22Rv1 (cell line): Measurements from ENCODE around the gene SCMH1.

Experiments used
- CTCF ChIP-seq: fragments of 450-650 bp; IDR thresholded peaks from 2 replicates; pipeline ENCODE4 v1.5.1; 2017; ENCODE audit warnings: mild to moderate bottlenecking
- ZFX ChIP-seq: fragments of 450-650 bp; IDR thresholded peaks from 2 replicates; pipeline ENCODE4 v1.6.1; 2017; ENCODE audit warnings: antibody characterized with exemption, borderline replicate concordance

- TF ChIP-seq CTCF (no peak), ZFX (no peak)
Observed at GRCh38 chr1:40983286-40983685, 258.8 kb downstream of the SCMH1 start.
